NCI-H226 (cell line): ENCODE results near the gene PFN4.
"Not testable (repeated sequence)": the region's sequence is repeated elsewhere in the genome, so short reads cannot be mapped to it uniquely, and the experiment has no call there.

ENCODE experiments used
- DNase-seq: peaks from one replicate; pipeline ENCODE4 v3.0.0-alpha.2; 2015

PFN4 gene

GRCh38 chr2:24110660-24111303, 12.4 kb downstream of the PFN4 start:
- DNase-seq: no peak

GRCh38 chr2:24109431-24109830, 13.7 kb downstream of the PFN4 start:
- DNase-seq: not testable (repeated sequence)

- DNase-seq: no peak
These were observed 15.8 kb downstream of the PFN4 start for GRCh38 chr2:24107336-24107735.

GRCh38 chr2:24106786-24107185, 16.3 kb downstream of the PFN4 start:
- no peak for DNase-seq

GRCh38 chr2:24105816-24106215, 17.3 kb downstream of the PFN4 start:
- DNase-seq: peak; percentile 43

- DNase-seq: no peak
These were observed 18.2 kb downstream of the PFN4 start for GRCh38 chr2:24104906-24105305.

GRCh38 chr2:24104110-24104650, 19.0 kb downstream of the PFN4 start:
- DNase-seq: no peak

GRCh38 chr2:24102677-24103076, 20.5 kb downstream of the PFN4 start:
- DNase-seq: no peak

GRCh38 chr2:24101992-24102391, 21.1 kb downstream of the PFN4 start:
- no peak for DNase-seq

GRCh38 chr2:24100732-24101131, 22.4 kb downstream of the PFN4 start:
- DNase-seq: not testable (repeated sequence)

- DNase-seq: not testable (repeated sequence)
These were observed 27.9 kb downstream of the PFN4 start for GRCh38 chr2:24095171-24095677.

- DNase-seq: not testable (repeated sequence)
These were observed 29.9 kb downstream of the PFN4 start for GRCh38 chr2:24093270-24093669.

GRCh38 chr2:24088821-24089359, 34.2 kb downstream of the PFN4 start:
- no peak for DNase-seq

GRCh38 chr2:24087032-24087431, 36.1 kb downstream of the PFN4 start:
- no peak for DNase-seq

- no peak for DNase-seq
These were observed 36.9 kb downstream of the PFN4 start for GRCh38 chr2:24086241-24086640.

GRCh38 chr2:24085200-24085489, 38.0 kb downstream of the PFN4 start:
- no peak for DNase-seq

GRCh38 chr2:24084386-24085199, 38.5 kb downstream of the PFN4 start, which contains the start of gene TP53I3:
Gene TP53I3 (minus strand): TSS chr2:24084834. CDS start chr2:24084326, 508 bp downstream.
- DNase-seq: peak; percentile 83

GRCh38 chr2:24083567-24084385, 39.4 kb downstream of the PFN4 start:
- peak; percentile 77 for DNase-seq

GRCh38 chr2:24082787-24083566, 40.2 kb downstream of the PFN4 start:
- no peak for DNase-seq

GRCh38 chr2:24080701-24081100, 42.4 kb downstream of the PFN4 start:
- DNase-seq: no peak

GRCh38 chr2:24077879-24078278, 45.3 kb downstream of the PFN4 start:
- DNase-seq: no peak

GRCh38 chr2:24077535-24077877, 45.6 kb downstream of the PFN4 start:
- DNase-seq: no peak
